A549 (cell line): ENCODE data around the gene KLK4. TPM values are rescaled to one million over a fixed set of nuclear protein-coding genes. Genes with fewer than 3 reads are reported as not detected.

ENCODE experiments used
- ATAC-seq, 2 experiments: fragments of 200-7000 bp in 1 of 2; fragments of >200 bp in 1 of 2; cut with Nextera tagmentation in 1 of 2; cut with Tn5 transposase in 1 of 2; 3 replicates each; pipeline versions ENCODE4 v1.8.0 to v1.9.1; 2018 to 2020; ENCODE audit warnings: mild to moderate bottlenecking in 1 of 2, moderate library complexity in 1 of 2
- CTCF ChIA-PET: fragments of 300-600 bp; sonication (Branson Sonifier 250); formaldehyde crosslinking; extraction: SDS; loops from one replicate; lab custom pipeline; 2021; ENCODE audit warnings: antibody characterized with exemption, inconsistent platforms; lab: Yijun Ruan, JAX
- POLR2A ChIA-PET: fragments of 350-600 bp; formaldehyde crosslinking; extraction: SDS; loops from one replicate; lab custom pipeline; 2021; ENCODE audit warnings: antibody characterized with exemption, inconsistent platforms; lab: Yijun Ruan, JAX
- DNase-seq, 2 experiments: peaks; one replicate each; pipeline versions ENCODE4 v3.0.0 to v3.0.0-alpha.2; 2011 to 2016; ENCODE audit warnings: low read depth in 1 of 2, low spot score in 1 of 2
- FAIRE-seq: peaks from 2 replicates; lab custom pipeline; 2011; peaks lifted over from hg19 to GRCh38; lab: Jason Lieb, UNC
- H3K27ac ChIP-seq, 2 experiments: fragments of >200 bp; sonication (Bioruptor Twin); formaldehyde crosslinking; 3 replicates each; pipeline ENCODE4 v1.5.1; 2016 to 2017
- H3K4me1 ChIP-seq: fragments of >200 bp; sonication (Bioruptor Twin); formaldehyde crosslinking; 3 replicates; pipeline ENCODE4 v1.6.1; 2016
- H3K4me2 ChIP-seq: fragments of >200 bp; sonication (Bioruptor Twin); formaldehyde crosslinking; 3 replicates; pipeline ENCODE4 v1.6.1; 2016
- H3K4me3 ChIP-seq: fragments of >200 bp; sonication (Bioruptor Twin); formaldehyde crosslinking; 3 replicates; pipeline ENCODE4 v1.5.1; 2016
- H3K9me3 ChIP-seq: fragments of >200 bp; sonication (Bioruptor Twin); formaldehyde crosslinking; 3 replicates; pipeline ENCODE4 v1.6.1; 2016
- CBX2 ChIP-seq: fragments of 200-600 bp; sonication (generic); IDR thresholded peaks from 2 replicates; pipeline ENCODE4 v1.6.1; 2016; ENCODE audit warnings: low read depth, mild to moderate bottlenecking, borderline replicate concordance
- CHD4 ChIP-seq: fragments of 200-600 bp; sonication (generic); IDR thresholded peaks from 2 replicates; pipeline ENCODE4 v1.6.1; 2016; ENCODE audit warnings: antibody characterized with exemption, mild to moderate bottlenecking, borderline replicate concordance
- ESRRA ChIP-seq: fragments of 150-350 bp; IDR thresholded peaks from 2 replicates; pipeline ENCODE4 v1.6.1; 2014; ENCODE audit warnings: mild to moderate bottlenecking, low read length, borderline replicate concordance
- FOSB ChIP-seq: fragments of 250-450 bp; sonication (Bioruptor Pico); IDR thresholded peaks from 2 replicates; pipeline ENCODE4 v1.5.0; 2020; ENCODE audit warnings: mild to moderate bottlenecking, moderate library complexity
- FOSL2 ChIP-seq, 2 experiments: fragments of 450-650 bp in 1 of 2; fragments of >200 bp in 1 of 2; sonication (Bioruptor Twin) in 1 of 2; formaldehyde crosslinking; IDR thresholded peaks; 2 replicates each; pipeline versions ENCODE4 v1.5.0 to v1.6.1; 2016 to 2020; ENCODE audit warnings: mild to moderate bottlenecking in 1 of 2, moderate library complexity in 1 of 2
- GATA3 ChIP-seq: IDR thresholded peaks from 2 replicates; pipeline ENCODE4 v1.6.1; 2012; ENCODE audit warnings: borderline replicate concordance
- HDAC2 ChIP-seq: fragments of 200-600 bp; sonication (generic); IDR thresholded peaks from 2 replicates; pipeline ENCODE4 v1.6.1; 2016
- HES2 ChIP-seq: fragments of >200 bp; sonication (Bioruptor Twin); formaldehyde crosslinking; IDR thresholded peaks from 2 replicates; pipeline ENCODE4 v1.6.1; 2016
- HOXB13 ChIP-seq: fragments of 250-450 bp; sonication (Bioruptor Pico); IDR thresholded peaks from 2 replicates; pipeline ENCODE4 v1.5.0; 2020; ENCODE audit warnings: low read depth, mild to moderate bottlenecking, moderate library complexity
- HOXB5 ChIP-seq: fragments of 250-450 bp; sonication (Bioruptor Pico); IDR thresholded peaks from 2 replicates; pipeline ENCODE4 v1.5.0; 2020; ENCODE audit warnings: mild to moderate bottlenecking, moderate library complexity
- JUN ChIP-seq, 2 experiments: fragments of >200 bp; sonication (Bioruptor Twin); formaldehyde crosslinking; IDR thresholded peaks; 2 replicates in 1 of 2; 3 replicates in 1 of 2; pipeline ENCODE4 v1.6.1; 2016 to 2017
- JUNB ChIP-seq: fragments of >200 bp; sonication (Bioruptor Twin); formaldehyde crosslinking; IDR thresholded peaks from 2 replicates; pipeline ENCODE4 v1.6.1; 2016
- MAFK ChIP-seq: fragments of 450-650 bp; IDR thresholded peaks from 2 replicates; pipeline ENCODE4 v1.6.1; 2014; ENCODE audit not compliant: partially characterized antibody
- MYC ChIP-seq: IDR thresholded peaks from 2 replicates; pipeline ENCODE4 v1.6.1; 2012; ENCODE audit warnings: mild to moderate bottlenecking, inconsistent platforms, low read length, improper control_type of control experiment, borderline replicate concordance
- NFE2L2 ChIP-seq: fragments of 150-350 bp; conservative IDR thresholded peaks from 2 replicates; pipeline ENCODE4 v1.6.1; 2014; ENCODE audit warnings: low read length
- PHF8 ChIP-seq: fragments of 200-600 bp; sonication (generic); IDR thresholded peaks from 2 replicates; pipeline ENCODE4 v1.6.1; 2016; ENCODE audit warnings: low read depth, mild to moderate bottlenecking, antibody characterized with exemption, moderate library complexity, borderline replicate concordance
- RAD21 ChIP-seq, 2 experiments: fragments of >200 bp in 1 of 2; sonication (Bioruptor Twin) in 1 of 2; formaldehyde crosslinking in 1 of 2; IDR thresholded peaks in 1 of 2; conservative IDR thresholded peaks in 1 of 2; 2 replicates in 1 of 2; 3 replicates in 1 of 2; pipeline ENCODE4 v1.6.1; 2012 to 2018; ENCODE audit warnings: inconsistent platforms in 1 of 2
- RARB ChIP-seq: fragments of 250-450 bp; sonication (Bioruptor Pico); IDR thresholded peaks from 2 replicates; pipeline ENCODE4 v1.8.0; 2021; ENCODE audit warnings: mild to moderate bottlenecking, moderate library complexity
- REST ChIP-seq: fragments of 200-600 bp; sonication (generic); IDR thresholded peaks from 2 replicates; pipeline ENCODE4 v1.6.1; 2016; ENCODE audit warnings: antibody characterized with exemption, mild to moderate bottlenecking, moderate library complexity
- ZC3H11A ChIP-seq: fragments of 450-650 bp; IDR thresholded peaks from 2 replicates; pipeline ENCODE4 v1.6.1; 2014; ENCODE audit warnings: antibody characterized with exemption, mild to moderate bottlenecking
- WGBS: methylation state at CpG from one replicate; pipeline ENCODE4 v1.1.6; 2017; ENCODE audit errors: missing lambda C conversion rate; 5-methylcytosine and 5-hydroxymethylcytosine counted together
- polyA plus RNA-seq, 4 experiments: library from polyadenylated mRNA; depleted of rRNA in 3 of 4; stranded (reverse); fragments of >200 nt; fragmentation: RNase III in 1 of 4; extraction: RNeasy Plus Mini Kit Qiagen cat#74134 plus additional on column Dnase treatment in 1 of 4; gene quantifications; 2 replicates in 3 of 4; 3 replicates in 1 of 4; pipeline ENCODE4 v1.2.3, GENCODE V29; 2011 to 2017
- TF ChIP-seq, protein P1 (sequence below): fragments of >200 bp; sonication (Bioruptor Twin); formaldehyde crosslinking; IDR thresholded peaks from 3 replicates; pipeline ENCODE4 v1.6.1; 2016
- TF ChIP-seq, protein P2 (sequence below): IDR thresholded peaks from 2 replicates; pipeline ENCODE4 v1.6.1; 2012

The KLK4 gene
- polyA plus RNA-seq, 2 of the 4 experiments (the other 2 are of a cell fraction) = not detected

DNA sequence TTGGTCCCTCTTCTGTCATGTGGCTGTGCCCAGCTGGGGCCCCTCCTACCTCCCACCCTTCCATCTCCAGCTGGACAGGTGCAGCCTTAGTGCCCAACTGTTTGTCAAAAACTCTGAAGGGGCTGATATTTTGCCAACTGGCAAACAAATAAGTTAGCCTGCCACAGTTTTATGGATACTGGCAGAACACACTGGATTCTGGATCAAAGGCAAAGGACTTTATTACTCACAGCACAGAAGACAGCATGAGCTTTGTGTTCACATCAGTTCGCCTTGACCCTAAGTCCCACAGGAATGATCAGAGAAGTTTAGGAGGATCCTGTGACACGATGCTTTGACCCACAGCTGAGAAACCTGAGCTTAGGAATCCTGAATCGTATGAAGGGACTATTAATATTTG is 21.6 kb downstream of the KLK4 start:
- H3K27ac ChIP-seq = no peak overlapping the region
- 28% methylated on average over 3 of the region's 3 CpGs for WGBS
- POLR2A ChIA-PET = no interaction called here
- TF ChIP-seq REST (no peak), MYC (no peak), JUNB (no peak), HDAC2 (no peak), FOSB (CRISPR knock-in tag) (no peak)
- TF ChIP-seq, protein P1, sequence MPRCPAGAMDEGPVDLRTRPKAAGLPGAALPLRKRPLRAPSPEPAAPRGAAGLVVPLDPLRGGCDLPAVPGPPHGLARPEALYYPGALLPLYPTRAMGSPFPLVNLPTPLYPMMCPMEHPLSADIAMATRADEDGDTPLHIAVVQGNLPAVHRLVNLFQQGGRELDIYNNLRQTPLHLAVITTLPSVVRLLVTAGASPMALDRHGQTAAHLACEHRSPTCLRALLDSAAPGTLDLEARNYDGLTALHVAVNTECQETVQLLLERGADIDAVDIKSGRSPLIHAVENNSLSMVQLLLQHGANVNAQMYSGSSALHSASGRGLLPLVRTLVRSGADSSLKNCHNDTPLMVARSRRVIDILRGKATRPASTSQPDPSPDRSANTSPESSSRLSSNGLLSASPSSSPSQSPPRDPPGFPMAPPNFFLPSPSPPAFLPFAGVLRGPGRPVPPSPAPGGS = no peak
- TF ChIP-seq, protein P2, sequence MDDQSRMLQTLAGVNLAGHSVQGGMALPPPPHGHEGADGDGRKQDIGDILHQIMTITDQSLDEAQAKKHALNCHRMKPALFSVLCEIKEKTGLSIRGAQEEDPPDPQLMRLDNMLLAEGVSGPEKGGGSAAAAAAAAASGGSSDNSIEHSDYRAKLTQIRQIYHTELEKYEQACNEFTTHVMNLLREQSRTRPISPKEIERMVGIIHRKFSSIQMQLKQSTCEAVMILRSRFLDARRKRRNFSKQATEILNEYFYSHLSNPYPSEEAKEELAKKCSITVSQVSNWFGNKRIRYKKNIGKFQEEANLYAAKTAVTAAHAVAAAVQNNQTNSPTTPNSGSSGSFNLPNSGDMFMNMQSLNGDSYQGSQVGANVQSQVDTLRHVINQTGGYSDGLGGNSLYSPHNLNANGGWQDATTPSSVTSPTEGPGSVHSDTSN = no peak
- TF ChIP-seq, all 56 proteins: peak for 0
- CTCF ChIA-PET = interaction anchor here (1.0 to 8.1 kb wide), 4 partner anchors 11 to 52 kb away, joined by 3 to 47 read pairs (median 6); no protein-coding TSS in a partner anchor
- no peak overlapping the region for H3K4me3 ChIP-seq
- H3K4me2 ChIP-seq = no peak overlapping the region; the same call in 2 of the 3 replicates
- FAIRE-seq (no peak), DNase-seq (no peak), ATAC-seq (no peak)
- H3K4me1 ChIP-seq = peaks cover 15% of the 10 kb centered on the region; the same call in 2 of the 3 replicates
- peaks cover 3% of the 10 kb centered on the region; the same call in 1 of the 3 replicates for H3K9me3 ChIP-seq

- FAIRE-seq = no peak
- TF ChIP-seq RAD21 (conservative IDR thresholded peaks at IDR 0.05 in 1 of 2, IDR thresholded peaks at IDR 0.05 in 1 of 2) (0 out of 5 replicates have a peak, but pooled peaks of 1 of the 2 experiments have one; percentile 10), CHD4 (no peak)
- TF ChIP-seq, all 56 proteins: peak for 1
- Histone ChIP-seq H3K4me2 (no peak overlapping the region), H3K4me1 (peaks cover 6% of the 10 kb centered on the region; the same call in 1 of the 3 replicates), H3K4me3 (no peak overlapping the region), H3K27ac (no peak overlapping the region), H3K9me3 (no peaks in the 10 kb centered on the region)
- POLR2A ChIA-PET = no interaction called here
- DNase-seq = no peak
- WGBS = 19% methylated on average over 3 of the region's 3 CpGs
- CTCF ChIA-PET = interaction anchor here (0.8 to 1.7 kb wide), 5 partner anchors 9 to 40 kb away, joined by 3 to 6 read pairs (median 3); partner anchors contain the start of gene KLK2
- ATAC-seq = peak; percentile 14 to 57; a peak in 3 of 6 replicates
These were observed 29.0 kb downstream of the KLK4 start for GRCh38 chr19:50882188-50882587.

DNA sequence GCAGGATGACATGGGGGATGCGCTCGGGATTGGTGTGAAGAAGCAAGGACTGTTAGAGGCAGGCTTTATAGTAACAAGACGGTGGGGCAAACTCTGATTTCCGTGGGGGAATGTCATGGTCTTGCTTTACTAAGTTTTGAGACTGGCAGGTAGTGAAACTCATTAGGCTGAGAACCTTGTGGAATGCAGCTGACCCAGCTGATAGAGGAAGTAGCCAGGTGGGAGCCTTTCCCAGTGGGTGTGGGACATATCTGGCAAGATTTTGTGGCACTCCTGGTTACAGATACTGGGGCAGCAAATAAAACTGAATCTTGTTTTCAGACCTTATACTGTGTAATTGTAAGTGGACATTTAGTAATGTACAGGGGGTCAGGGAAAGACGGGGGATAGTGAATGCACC is 31.0 kb downstream of the KLK4 start:
- TF ChIP-seq MAFK (no peak), PHF8 (no peak), RARB (no peak), FOSB (CRISPR knock-in tag) (no peak)
- Histone ChIP-seq H3K4me2 (no peak overlapping the region), H3K4me1 (peaks cover 2% of the 10 kb centered on the region; the same call in 1 of the 3 replicates), H3K9me3 (no peaks in the 10 kb centered on the region), H3K27ac (no peak overlapping the region), H3K4me3 (no peak overlapping the region)
- ChIA-PET POLR2A (no interaction called here), CTCF (no interaction called here)
- 17% methylated on average over 5 of the region's 5 CpGs for WGBS
- ATAC-seq (no peak), DNase-seq (no peak), FAIRE-seq (no peak)

GRCh38 chr19:50878851-50879250 is 32.3 kb downstream of the KLK4 start:
- FAIRE-seq = no peak
- H3K4me2 ChIP-seq = no peak overlapping the region
- POLR2A ChIA-PET = no interaction called here
- H3K4me3 ChIP-seq = no peak overlapping the region
- H3K9me3 ChIP-seq = no peaks in the 10 kb centered on the region
- WGBS = 4% methylated on average over 5 of the region's 5 CpGs
- no peak overlapping the region for H3K27ac ChIP-seq
- no peaks in the 10 kb centered on the region for H3K4me1 ChIP-seq
- no peak for TF ChIP-seq ESRRA
- no peak for TF ChIP-seq GATA3
- TF ChIP-seq HES2 = no peak
- TF ChIP-seq HOXB13 = no peak
- no peak for TF ChIP-seq JUN (IDR thresholded peaks at IDR 0.05)
- TF ChIP-seq HDAC2 = no peak
- TF ChIP-seq PHF8 = no peak
- TF ChIP-seq ZC3H11A = no peak
- TF ChIP-seq NFE2L2 = no peak
- no peak for TF ChIP-seq CBX2
- no peak for TF ChIP-seq FOSL2 (IDR thresholded peaks at IDR 0.05)
- TF ChIP-seq FOSL2 (CRISPR knock-in tag; IDR thresholded peaks at IDR 0.05) = no peak
- TF ChIP-seq, protein P1 = no peak
- no peak for TF ChIP-seq MYC
- TF ChIP-seq HOXB5 (CRISPR knock-in tag) = no peak
- no peak for ATAC-seq
- no peak for DNase-seq
- CTCF ChIA-PET = interaction anchor here (0.5 to 1.8 kb wide), 5 partner anchors 9 to 231 kb away, joined by 3 to 6 read pairs (median 3); no protein-coding TSS in a partner anchor
